K562 (cell line): ENCODE data around the gene MEF2C. TPM values are rescaled to one million over a fixed set of nuclear protein-coding genes. Genes with fewer than 3 reads are reported as not detected.

Experiments used
- ATF3 ChIP-seq, 2 experiments: fragments of 450-650 bp in 1 of 2; sonication (generic) in 1 of 2; formaldehyde crosslinking in 1 of 2; IDR thresholded peaks in 1 of 2; conservative IDR thresholded peaks in 1 of 2; 2 replicates each; pipeline versions ENCODE4 v1.6.1 to v1.8.1; 2016 to 2023; ENCODE audit warnings: mild to moderate bottlenecking in 2 of 2, moderate library complexity in 2 of 2, inconsistent platforms in 1 of 2, missing genetic modification reagents in 1 of 2
- DMBX1 ChIP-seq: fragments of 250-450 bp; sonication (Bioruptor Pico); IDR thresholded peaks from 2 replicates; pipeline ENCODE4 v1.8.0; 2022; ENCODE audit warnings: inconsistent platforms, mild to moderate bottlenecking, moderate library complexity, borderline replicate concordance
- EP400 ChIP-seq: fragments of 450-650 bp; IDR thresholded peaks from 2 replicates; pipeline ENCODE4 v1.6.1; 2017; ENCODE audit warnings: antibody characterized with exemption, mild to moderate bottlenecking, moderate library complexity
- FOSL1 ChIP-seq: fragments of 200-800 bp; sonication (Bioruptor generic); conservative IDR thresholded peaks from 2 replicates; pipeline ENCODE4 v1.6.1; 2016; ENCODE audit warnings: missing genetic modification characterization, missing compliant biosample characterization
- MEIS2 ChIP-seq: fragments of 450-650 bp; IDR thresholded peaks from 2 replicates; pipeline ENCODE4 v1.6.1; 2014; ENCODE audit warnings: mild to moderate bottlenecking; ENCODE audit not compliant: partially characterized antibody
- PHB ChIP-seq: fragments of 250-450 bp; sonication (Bioruptor Pico); IDR thresholded peaks from 2 replicates; pipeline ENCODE4 v1.5.0; 2021
- SMARCA4 ChIP-seq: fragments of 450-650 bp; IDR thresholded peaks from 2 replicates; pipeline ENCODE4 v1.6.1; 2016
- TGIF2 ChIP-seq: sonication (generic); formaldehyde crosslinking; IDR thresholded peaks from 2 replicates; pipeline ENCODE4 v1.8.1; 2022; ENCODE audit warnings: mild to moderate bottlenecking, missing genetic modification reagents, moderate library complexity
- THRA ChIP-seq: fragments of 450-650 bp; IDR thresholded peaks from 2 replicates; pipeline ENCODE4 v1.6.1; 2017; ENCODE audit warnings: mild to moderate bottlenecking, moderate library complexity
- ZNF592 ChIP-seq: fragments of 450-650 bp; IDR thresholded peaks from 2 replicates; pipeline ENCODE4 v1.6.1; 2017; ENCODE audit warnings: antibody characterized with exemption, mild to moderate bottlenecking
- polyA plus RNA-seq, 8 experiments: library from polyadenylated mRNA; depleted of rRNA in 4 of 8; stranded (reverse) in 5 of 8; unstranded in 3 of 8; fragments of >200 nt; fragmentation: Nextera tagmentation in 2 of 8; fragmentation: Illumina TruSeq in 1 of 8; extraction: Ambion mirVana in 2 of 8; extraction: Trizol in 1 of 8; gene quantifications; 2 replicates each; pipeline versions ENCODE4 v1.2.1 to v1.2.3, GENCODE V29; 2011 to 2014; ENCODE audit warnings: inconsistent platforms in 1 of 8, missing spikeins in 1 of 8
- total RNA-seq, 7 experiments: library from RNA; depleted of rRNA in 6 of 7; stranded (reverse); fragments of >200 nt in 6 of 7; fragmentation: Illumina TruSeq in 2 of 7; extraction: Trizol in 2 of 7; gene quantifications; 2 replicates each; pipeline versions ENCODE4 v1.2.1 to v1.2.3, GENCODE V29; 2011 to 2021; ENCODE audit warnings: low replicate concordance in 1 of 7
- TF ChIP-seq, protein P1 (sequence below), 2 experiments: IDR thresholded peaks in 1 of 2; conservative IDR thresholded peaks in 1 of 2; 2 replicates each; pipeline ENCODE4 v1.6.1; 2016; ENCODE audit warnings: low read depth in 2 of 2, mild to moderate bottlenecking in 1 of 2, missing compliant biosample characterization in 1 of 2, missing genetic modification characterization in 1 of 2, moderate library complexity in 1 of 2

MEF2C gene
- total and polyA plus RNA-seq, 9 of the 15 experiments (the other 6 are each of a cell fraction or from before 2014, with no cell fraction given) = 25.1 to 67.8 (median 58.3) TPM

DNA sequence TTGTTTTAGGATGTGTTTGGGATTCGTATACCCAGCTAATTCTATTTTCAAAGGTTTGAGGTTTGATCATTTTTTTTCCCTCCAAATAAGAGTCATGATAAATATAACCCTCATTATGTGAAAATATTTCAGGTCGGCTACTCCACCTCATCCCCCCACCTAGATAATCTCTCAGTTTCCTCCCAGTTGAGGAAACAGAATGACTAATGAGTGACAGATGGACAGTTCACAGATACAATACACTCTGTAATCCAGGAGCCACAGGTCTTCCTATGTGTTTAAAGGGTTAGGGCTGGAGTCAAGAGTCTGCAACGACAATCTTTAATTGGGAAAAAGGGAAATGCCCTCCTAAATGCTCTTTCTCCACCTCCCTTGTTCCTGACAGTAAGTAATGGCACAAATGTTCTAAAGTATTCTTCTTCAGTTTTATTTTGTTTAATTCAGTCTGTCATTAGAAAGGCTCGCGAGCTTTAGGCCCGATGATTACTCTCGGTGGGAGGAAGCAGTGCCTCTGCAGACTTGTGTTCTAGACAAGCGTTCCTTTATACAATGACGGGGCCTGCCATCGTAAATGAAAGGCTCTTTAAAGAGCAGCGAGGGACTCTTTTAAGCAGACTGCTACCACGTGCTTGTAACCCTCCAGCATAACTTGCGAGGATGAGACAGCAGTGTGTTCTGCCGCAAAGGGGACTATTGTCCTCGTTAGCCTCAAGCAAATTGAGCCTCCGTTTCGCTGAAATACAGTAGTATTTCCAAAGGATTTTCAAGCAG, 69.0 kb downstream of the MEF2C start (continued):
- TF ChIP-seq, protein P1, sequence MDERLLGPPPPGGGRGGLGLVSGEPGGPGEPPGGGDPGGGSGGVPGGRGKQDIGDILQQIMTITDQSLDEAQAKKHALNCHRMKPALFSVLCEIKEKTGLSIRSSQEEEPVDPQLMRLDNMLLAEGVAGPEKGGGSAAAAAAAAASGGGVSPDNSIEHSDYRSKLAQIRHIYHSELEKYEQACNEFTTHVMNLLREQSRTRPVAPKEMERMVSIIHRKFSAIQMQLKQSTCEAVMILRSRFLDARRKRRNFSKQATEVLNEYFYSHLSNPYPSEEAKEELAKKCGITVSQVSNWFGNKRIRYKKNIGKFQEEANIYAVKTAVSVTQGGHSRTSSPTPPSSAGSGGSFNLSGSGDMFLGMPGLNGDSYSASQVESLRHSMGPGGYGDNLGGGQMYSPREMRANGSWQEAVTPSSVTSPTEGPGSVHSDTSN (CRISPR knock-in tag; IDR thresholded peaks at IDR 0.05; ENCODE audit: low read depth) = no peak
- TF ChIP-seq, protein P1 (tag; conservative IDR thresholded peaks at IDR 0.05; ENCODE audit: low read depth) = peak; percentile 62
- TF ChIP-seq EP400 (0 out of 2 replicates have a peak, but pooled peaks have one; percentile 35), DMBX1 (peak; percentile 74), ZNF592 (peak; percentile 83), MEIS2 (peak; percentile 79), THRA (no peak), TGIF2 (no peak), FOSL1 (tag) (peak; percentile 31; the same call in 1 of the 2 replicates), SMARCA4 (0 out of 2 replicates have a peak, but pooled peaks have one; percentile 24), PHB (CRISPR knock-in tag) (no peak), ATF3 (IDR thresholded peaks at IDR 0.05) (no peak), ATF3 (CRISPR knock-in tag; conservative IDR thresholded peaks at IDR 0.05) (no peak)
